Measurements from ENCODE around the gene ANKLE1.

Gene ANKLE1

DNA sequence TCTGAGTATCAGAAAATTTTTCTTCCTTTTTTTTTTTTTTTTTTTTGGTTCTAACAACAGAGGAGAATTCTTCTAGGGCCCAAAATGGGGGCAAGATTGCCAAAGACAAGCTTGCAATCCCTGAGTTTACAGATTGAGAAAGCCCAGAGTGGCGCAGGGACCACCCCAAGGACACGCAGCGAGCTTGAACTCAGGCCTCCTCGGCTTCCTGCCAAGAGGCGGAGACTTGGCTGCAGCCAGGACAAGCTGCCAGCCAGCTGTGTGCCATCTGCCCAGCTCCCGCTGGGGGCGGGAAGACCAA is 23.5 kb downstream of the ANKLE1 start (continued):
- TF ChIP-seq ZNF133 (tag by site-specific recombination; IDR thresholded peaks at IDR 0.05) (no peak), ZBTB48 (tag by site-specific recombination; IDR thresholded peaks at IDR 0.05) (peak; percentile 14; the same call in 1 of the 2 replicates), FEZF1 (tag by site-specific recombination; IDR thresholded peaks at IDR 0.05) (no peak), ZNF157 (tag by site-specific recombination; IDR thresholded peaks at IDR 0.05) (no peak), ZNF23 (tag by site-specific recombination; IDR thresholded peaks at IDR 0.05; ENCODE audit: borderline replicate concordance) (no peak), ZNF830 (tag by site-specific recombination; IDR thresholded peaks at IDR 0.05; ENCODE audit: low read depth) (no peak), KLF9 (tag by site-specific recombination; IDR thresholded peaks at IDR 0.05; ENCODE audit: low read depth) (no peak), OSR2 (tag by site-specific recombination; IDR thresholded peaks at IDR 0.05) (no peak), ZIC2 (tag by site-specific recombination; IDR thresholded peaks at IDR 0.05) (no peak), ZBTB20 (tag by site-specific recombination; IDR thresholded peaks at IDR 0.05) (no peak), ZNF211 (tag by site-specific recombination; IDR thresholded peaks at IDR 0.05; ENCODE audit: low read depth) (no peak), ZNF184 (tag by site-specific recombination; IDR thresholded peaks at IDR 0.05) (no peak), ZNF473 (tag by site-specific recombination; IDR thresholded peaks at IDR 0.05) (no peak), ZNF501 (tag by site-specific recombination; IDR thresholded peaks at IDR 0.05) (no peak), ZNF292 (tag by site-specific recombination; IDR thresholded peaks at IDR 0.05; ENCODE audit: borderline replicate concordance, low read depth) (no peak), ZSCAN30 (tag by site-specific recombination; IDR thresholded peaks at IDR 0.05) (peak; percentile 89), ZNF391 (tag by site-specific recombination; IDR thresholded peaks at IDR 0.05; ENCODE audit: borderline replicate concordance, low read depth) (peak; percentile 79; the same call in 1 of the 2 replicates), REPIN1 (tag by site-specific recombination; IDR thresholded peaks at IDR 0.05; ENCODE audit: low read depth) (no peak), ZNF202 (tag by site-specific recombination; IDR thresholded peaks at IDR 0.05; ENCODE audit: borderline replicate concordance) (no peak), BCL11A (tag by site-specific recombination; IDR thresholded peaks at IDR 0.05; ENCODE audit: low read depth) (no peak; the same call in 1 of the 2 replicates)
- TF ChIP-seq, protein P1, sequence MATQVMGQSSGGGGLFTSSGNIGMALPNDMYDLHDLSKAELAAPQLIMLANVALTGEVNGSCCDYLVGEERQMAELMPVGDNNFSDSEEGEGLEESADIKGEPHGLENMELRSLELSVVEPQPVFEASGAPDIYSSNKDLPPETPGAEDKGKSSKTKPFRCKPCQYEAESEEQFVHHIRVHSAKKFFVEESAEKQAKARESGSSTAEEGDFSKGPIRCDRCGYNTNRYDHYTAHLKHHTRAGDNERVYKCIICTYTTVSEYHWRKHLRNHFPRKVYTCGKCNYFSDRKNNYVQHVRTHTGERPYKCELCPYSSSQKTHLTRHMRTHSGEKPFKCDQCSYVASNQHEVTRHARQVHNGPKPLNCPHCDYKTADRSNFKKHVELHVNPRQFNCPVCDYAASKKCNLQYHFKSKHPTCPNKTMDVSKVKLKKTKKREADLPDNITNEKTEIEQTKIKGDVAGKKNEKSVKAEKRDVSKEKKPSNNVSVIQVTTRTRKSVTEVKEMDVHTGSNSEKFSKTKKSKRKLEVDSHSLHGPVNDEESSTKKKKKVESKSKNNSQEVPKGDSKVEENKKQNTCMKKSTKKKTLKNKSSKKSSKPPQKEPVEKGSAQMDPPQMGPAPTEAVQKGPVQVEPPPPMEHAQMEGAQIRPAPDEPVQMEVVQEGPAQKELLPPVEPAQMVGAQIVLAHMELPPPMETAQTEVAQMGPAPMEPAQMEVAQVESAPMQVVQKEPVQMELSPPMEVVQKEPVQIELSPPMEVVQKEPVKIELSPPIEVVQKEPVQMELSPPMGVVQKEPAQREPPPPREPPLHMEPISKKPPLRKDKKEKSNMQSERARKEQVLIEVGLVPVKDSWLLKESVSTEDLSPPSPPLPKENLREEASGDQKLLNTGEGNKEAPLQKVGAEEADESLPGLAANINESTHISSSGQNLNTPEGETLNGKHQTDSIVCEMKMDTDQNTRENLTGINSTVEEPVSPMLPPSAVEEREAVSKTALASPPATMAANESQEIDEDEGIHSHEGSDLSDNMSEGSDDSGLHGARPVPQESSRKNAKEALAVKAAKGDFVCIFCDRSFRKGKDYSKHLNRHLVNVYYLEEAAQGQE (tag by site-specific recombination; IDR thresholded peaks at IDR 0.05), result peak; percentile 55
- TF ChIP-seq, protein P2, sequence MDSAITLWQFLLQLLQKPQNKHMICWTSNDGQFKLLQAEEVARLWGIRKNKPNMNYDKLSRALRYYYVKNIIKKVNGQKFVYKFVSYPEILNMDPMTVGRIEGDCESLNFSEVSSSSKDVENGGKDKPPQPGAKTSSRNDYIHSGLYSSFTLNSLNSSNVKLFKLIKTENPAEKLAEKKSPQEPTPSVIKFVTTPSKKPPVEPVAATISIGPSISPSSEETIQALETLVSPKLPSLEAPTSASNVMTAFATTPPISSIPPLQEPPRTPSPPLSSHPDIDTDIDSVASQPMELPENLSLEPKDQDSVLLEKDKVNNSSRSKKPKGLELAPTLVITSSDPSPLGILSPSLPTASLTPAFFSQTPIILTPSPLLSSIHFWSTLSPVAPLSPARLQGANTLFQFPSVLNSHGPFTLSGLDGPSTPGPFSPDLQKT (IDR thresholded peaks at IDR 0.05; ENCODE audit: borderline replicate concordance, low read depth, low read length), result no peak
- TF ChIP-seq, protein P3, sequence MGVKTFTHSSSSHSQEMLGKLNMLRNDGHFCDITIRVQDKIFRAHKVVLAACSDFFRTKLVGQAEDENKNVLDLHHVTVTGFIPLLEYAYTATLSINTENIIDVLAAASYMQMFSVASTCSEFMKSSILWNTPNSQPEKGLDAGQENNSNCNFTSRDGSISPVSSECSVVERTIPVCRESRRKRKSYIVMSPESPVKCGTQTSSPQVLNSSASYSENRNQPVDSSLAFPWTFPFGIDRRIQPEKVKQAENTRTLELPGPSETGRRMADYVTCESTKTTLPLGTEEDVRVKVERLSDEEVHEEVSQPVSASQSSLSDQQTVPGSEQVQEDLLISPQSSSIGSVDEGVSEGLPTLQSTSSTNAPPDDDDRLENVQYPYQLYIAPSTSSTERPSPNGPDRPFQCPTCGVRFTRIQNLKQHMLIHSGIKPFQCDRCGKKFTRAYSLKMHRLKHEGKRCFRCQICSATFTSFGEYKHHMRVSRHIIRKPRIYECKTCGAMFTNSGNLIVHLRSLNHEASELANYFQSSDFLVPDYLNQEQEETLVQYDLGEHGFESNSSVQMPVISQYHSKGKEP (tag by site-specific recombination; IDR thresholded peaks at IDR 0.05), result peak; percentile 91; the same call in 1 of the 2 replicates
- TF ChIP-seq, protein P4, sequence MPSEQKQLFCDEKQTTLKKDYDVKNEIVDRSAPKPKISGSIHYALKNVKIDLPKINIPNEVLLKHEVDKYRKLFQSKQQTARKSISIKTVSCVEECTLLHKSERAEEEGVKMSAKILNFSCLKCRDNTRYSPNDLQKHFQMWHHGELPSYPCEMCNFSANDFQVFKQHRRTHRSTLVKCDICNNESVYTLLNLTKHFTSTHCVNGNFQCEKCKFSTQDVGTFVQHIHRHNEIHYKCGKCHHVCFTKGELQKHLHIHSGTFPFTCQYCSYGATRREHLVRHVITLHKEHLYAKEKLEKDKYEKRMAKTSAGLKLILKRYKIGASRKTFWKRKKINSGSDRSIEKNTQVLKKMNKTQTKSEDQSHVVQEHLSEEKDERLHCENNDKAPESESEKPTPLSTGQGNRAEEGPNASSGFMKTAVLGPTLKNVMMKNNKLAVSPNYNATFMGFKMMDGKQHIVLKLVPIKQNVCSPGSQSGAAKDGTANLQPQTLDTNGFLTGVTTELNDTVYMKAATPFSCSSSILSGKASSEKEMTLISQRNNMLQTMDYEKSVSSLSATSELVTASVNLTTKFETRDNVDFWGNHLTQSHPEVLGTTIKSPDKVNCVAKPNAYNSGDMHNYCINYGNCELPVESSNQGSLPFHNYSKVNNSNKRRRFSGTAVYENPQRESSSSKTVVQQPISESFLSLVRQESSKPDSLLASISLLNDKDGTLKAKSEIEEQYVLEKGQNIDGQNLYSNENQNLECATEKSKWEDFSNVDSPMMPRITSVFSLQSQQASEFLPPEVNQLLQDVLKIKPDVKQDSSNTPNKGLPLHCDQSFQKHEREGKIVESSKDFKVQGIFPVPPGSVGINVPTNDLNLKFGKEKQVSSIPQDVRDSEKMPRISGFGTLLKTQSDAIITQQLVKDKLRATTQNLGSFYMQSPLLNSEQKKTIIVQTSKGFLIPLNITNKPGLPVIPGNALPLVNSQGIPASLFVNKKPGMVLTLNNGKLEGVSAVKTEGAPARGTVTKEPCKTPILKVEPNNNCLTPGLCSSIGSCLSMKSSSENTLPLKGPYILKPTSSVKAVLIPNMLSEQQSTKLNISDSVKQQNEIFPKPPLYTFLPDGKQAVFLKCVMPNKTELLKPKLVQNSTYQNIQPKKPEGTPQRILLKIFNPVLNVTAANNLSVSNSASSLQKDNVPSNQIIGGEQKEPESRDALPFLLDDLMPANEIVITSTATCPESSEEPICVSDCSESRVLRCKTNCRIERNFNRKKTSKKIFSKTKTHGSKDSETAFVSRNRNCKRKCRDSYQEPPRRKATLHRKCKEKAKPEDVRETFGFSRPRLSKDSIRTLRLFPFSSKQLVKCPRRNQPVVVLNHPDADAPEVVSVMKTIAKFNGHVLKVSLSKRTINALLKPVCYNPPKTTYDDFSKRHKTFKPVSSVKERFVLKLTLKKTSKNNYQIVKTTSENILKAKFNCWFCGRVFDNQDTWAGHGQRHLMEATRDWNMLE (tag by site-specific recombination; conservative IDR thresholded peaks at IDR 0.05; ENCODE audit: low read depth), result no peak
- TF ChIP-seq, protein P5, sequence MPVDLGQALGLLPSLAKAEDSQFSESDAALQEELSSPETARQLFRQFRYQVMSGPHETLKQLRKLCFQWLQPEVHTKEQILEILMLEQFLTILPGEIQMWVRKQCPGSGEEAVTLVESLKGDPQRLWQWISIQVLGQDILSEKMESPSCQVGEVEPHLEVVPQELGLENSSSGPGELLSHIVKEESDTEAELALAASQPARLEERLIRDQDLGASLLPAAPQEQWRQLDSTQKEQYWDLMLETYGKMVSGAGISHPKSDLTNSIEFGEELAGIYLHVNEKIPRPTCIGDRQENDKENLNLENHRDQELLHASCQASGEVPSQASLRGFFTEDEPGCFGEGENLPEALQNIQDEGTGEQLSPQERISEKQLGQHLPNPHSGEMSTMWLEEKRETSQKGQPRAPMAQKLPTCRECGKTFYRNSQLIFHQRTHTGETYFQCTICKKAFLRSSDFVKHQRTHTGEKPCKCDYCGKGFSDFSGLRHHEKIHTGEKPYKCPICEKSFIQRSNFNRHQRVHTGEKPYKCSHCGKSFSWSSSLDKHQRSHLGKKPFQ (tag by site-specific recombination; IDR thresholded peaks at IDR 0.05), result no peak
- TF ChIP-seq, protein P6, sequence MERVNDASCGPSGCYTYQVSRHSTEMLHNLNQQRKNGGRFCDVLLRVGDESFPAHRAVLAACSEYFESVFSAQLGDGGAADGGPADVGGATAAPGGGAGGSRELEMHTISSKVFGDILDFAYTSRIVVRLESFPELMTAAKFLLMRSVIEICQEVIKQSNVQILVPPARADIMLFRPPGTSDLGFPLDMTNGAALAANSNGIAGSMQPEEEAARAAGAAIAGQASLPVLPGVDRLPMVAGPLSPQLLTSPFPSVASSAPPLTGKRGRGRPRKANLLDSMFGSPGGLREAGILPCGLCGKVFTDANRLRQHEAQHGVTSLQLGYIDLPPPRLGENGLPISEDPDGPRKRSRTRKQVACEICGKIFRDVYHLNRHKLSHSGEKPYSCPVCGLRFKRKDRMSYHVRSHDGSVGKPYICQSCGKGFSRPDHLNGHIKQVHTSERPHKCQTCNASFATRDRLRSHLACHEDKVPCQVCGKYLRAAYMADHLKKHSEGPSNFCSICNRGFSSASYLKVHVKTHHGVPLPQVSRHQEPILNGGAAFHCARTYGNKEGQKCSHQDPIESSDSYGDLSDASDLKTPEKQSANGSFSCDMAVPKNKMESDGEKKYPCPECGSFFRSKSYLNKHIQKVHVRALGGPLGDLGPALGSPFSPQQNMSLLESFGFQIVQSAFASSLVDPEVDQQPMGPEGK (tag by site-specific recombination; IDR thresholded peaks at IDR 0.05), result peak; percentile 76; the same call in 1 of the 2 replicates

Data from HEK293 (cell line).